Activated naive CD4-positive, alpha-beta T cell treated with Interleukin-2 at 50 U/mL for 16 hours (primary cell): ENCODE results near the gene ME3.
"Not testable (repeated sequence)": the region's sequence is repeated elsewhere in the genome, so short reads cannot be mapped to it uniquely, and the experiment has no call there.

ENCODE experiments used
- DNase-seq: peaks from one replicate; pipeline ENCODE4 v3.0.0-alpha.2; 2020

ME3 gene

GRCh38 chr11:86580535-86580934 is 91.9 kb downstream of the ME3 start:
- DNase-seq, result no peak

- DNase-seq, result no peak
These were observed 93.0 kb downstream of the ME3 start for GRCh38 chr11:86579406-86579731.

- DNase-seq, result no peak
These were observed 93.5 kb downstream of the ME3 start for GRCh38 chr11:86578727-86579405.

GRCh38 chr11:86577644-86578636 is 94.5 kb downstream of the ME3 start:
- DNase-seq, result no peak

- DNase-seq, result no peak
These were observed 95.3 kb downstream of the ME3 start for GRCh38 chr11:86576946-86577624.

- no peak for DNase-seq
These were observed 96.5 kb downstream of the ME3 start for GRCh38 chr11:86575927-86576326.

GRCh38 chr11:86575208-86575855 is 97.1 kb downstream of the ME3 start:
- no peak for DNase-seq

GRCh38 chr11:86574493-86575207 is 97.8 kb downstream of the ME3 start:
- DNase-seq, result no peak

- DNase-seq, result no peak
These were observed 101.0 kb downstream of the ME3 start for GRCh38 chr11:86571273-86571948.

- no peak for DNase-seq
These were observed 102.0 kb downstream of the ME3 start for GRCh38 chr11:86570451-86570850.

GRCh38 chr11:86570020-86570419 is 102.4 kb downstream of the ME3 start:
- DNase-seq, result no peak

- no peak for DNase-seq
These were observed 103.3 kb downstream of the ME3 start for GRCh38 chr11:86569109-86569508.

- no peak for DNase-seq
These were observed 106.6 kb downstream of the ME3 start for GRCh38 chr11:86565801-86566312.

GRCh38 chr11:86565388-86565787 is 107.0 kb downstream of the ME3 start:
- DNase-seq, result no peak

GRCh38 chr11:86562842-86563241 is 109.6 kb downstream of the ME3 start:
- DNase-seq, result not testable (repeated sequence)

GRCh38 chr11:86559311-86559945 is 113.0 kb downstream of the ME3 start:
- DNase-seq, result no peak

- no peak for DNase-seq
These were observed 113.6 kb downstream of the ME3 start for GRCh38 chr11:86558841-86559240.

GRCh38 chr11:86558207-86558606 is 114.2 kb downstream of the ME3 start:
- no peak for DNase-seq

GRCh38 chr11:86555866-86556265 is 116.5 kb downstream of the ME3 start:
- DNase-seq, result no peak

- DNase-seq, result no peak
These were observed 117.0 kb downstream of the ME3 start for GRCh38 chr11:86555401-86555800.

GRCh38 chr11:86553265-86553664 is 119.2 kb downstream of the ME3 start:
- DNase-seq, result no peak
